ENCODE data around the gene PCLAF.

DNA sequence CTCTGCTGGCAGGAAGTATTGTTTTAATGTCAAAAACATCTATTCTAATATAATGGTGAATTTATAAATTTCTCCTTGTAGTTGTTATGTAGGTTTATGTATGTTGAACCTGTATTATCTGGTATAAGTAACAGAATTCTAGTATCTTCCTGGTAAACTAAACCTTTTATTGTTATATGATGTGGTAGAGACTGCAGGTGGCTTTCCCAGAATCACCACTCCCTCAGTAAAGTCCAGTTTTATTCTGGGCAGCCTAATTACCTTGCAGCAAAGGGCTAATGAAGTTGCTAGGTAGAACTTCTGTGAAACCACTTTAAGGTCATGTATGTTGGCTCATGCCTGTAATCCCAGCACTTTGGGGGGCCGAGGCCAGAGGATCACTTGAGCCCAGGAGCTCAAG lies 40.9 kb downstream of the PCLAF start:
- TF ChIP-seq CTCF (IDR thresholded peaks at IDR 0.05), result no peak
- TF ChIP-seq POLR2A (IDR thresholded peaks at IDR 0.05), result no peak
- no peak for TF ChIP-seq POLR2AphosphoS5 (IDR thresholded peaks at IDR 0.05)

All from prostate gland (tissue), 2 donors.